GM19468 (cell line): ENCODE results near the gene SDCCAG8.

Experiments used
- ATAC-seq: cut with Tn5 transposase; IDR thresholded peaks from one replicate; pipeline ENCODE4 v1.9.1; 2021; ENCODE audit warnings: mild to moderate bottlenecking, moderate library complexity, moderate number of reproducible peaks; ENCODE audit not compliant: unreplicated experiment; ENCODE audit errors: extremely low read depth

SDCCAG8 gene

GRCh38 chr1:243413431-243414151 is 157.8 kb downstream of the SDCCAG8 start:
- peak; percentile 82 for ATAC-seq

GRCh38 chr1:243414152-243414494 is 158.3 kb downstream of the SDCCAG8 start:
- ATAC-seq: no peak

- ATAC-seq: no peak
These were observed 160.0 kb downstream of the SDCCAG8 start for GRCh38 chr1:243415663-243416408.

GRCh38 chr1:243416495-243416894 is 160.7 kb downstream of the SDCCAG8 start:
- no peak for ATAC-seq

DNA sequence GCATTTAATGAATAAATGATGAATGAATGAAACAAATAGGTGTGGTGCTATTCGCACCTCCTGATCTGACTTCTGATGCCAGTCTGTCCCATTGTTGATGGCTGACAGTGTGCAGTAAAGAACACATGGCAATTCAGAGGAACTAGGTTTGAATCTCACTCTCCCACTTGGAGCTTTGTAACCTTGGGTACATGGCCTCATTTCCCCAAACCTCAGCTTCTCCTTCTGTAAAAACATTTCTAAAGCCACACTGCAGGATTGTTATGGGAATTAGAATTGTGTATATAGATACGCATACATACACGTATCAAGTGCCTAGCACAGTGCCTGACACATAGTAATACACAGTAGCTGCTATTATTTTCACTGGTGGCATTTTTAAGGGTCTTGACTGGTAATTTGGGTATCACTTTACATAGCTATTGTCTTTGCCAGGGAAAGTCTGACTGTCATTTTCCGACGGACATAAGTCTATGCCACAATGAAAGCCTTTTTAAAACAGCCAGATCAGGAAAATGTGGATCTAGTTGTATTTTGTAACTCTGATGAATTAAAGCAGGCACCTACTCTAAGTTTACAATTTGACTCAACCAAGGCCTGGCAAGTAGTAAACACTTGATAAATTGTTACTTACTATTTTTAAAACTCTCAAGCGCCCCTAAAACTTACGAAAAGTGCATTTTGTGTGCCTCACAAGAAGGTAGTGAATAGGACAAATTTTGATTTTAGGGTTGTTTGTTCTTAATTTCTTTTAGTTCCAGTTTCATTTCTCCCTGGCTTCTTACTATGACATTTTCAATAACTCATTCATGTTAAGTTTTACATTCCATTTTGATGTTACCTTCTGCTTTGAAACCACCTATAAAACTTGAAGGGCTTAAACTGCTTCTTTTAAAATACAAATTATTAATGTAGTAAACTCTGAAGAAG is 164.4 kb downstream of the SDCCAG8 start:
- no peak for ATAC-seq

GRCh38 chr1:243420946-243421685 is 165.3 kb downstream of the SDCCAG8 start:
- no peak for ATAC-seq

DNA sequence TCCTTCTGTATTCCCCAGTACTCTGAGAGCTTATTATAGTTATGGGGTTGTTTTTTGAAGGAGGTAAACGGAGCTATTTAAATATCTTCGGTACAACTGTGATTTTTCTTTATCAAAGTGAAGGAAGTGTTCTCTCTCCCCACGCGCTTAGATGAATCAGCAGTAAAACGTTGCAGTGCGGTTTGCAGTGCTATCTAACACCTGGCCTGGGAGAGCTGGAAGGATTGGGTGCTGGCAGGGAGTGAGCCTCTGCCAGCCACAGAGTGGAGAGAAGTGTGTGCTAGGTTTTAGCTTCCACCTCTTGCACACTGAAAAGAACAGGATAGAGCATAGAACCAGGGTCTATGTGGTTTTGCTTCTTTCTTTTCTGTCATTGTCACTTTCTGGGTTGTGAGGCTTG is 165.9 kb downstream of the SDCCAG8 start:
- peak; percentile 86 for ATAC-seq

- no peak for ATAC-seq
These were observed 166.5 kb downstream of the SDCCAG8 start for GRCh38 chr1:243422362-243422761.

DNA sequence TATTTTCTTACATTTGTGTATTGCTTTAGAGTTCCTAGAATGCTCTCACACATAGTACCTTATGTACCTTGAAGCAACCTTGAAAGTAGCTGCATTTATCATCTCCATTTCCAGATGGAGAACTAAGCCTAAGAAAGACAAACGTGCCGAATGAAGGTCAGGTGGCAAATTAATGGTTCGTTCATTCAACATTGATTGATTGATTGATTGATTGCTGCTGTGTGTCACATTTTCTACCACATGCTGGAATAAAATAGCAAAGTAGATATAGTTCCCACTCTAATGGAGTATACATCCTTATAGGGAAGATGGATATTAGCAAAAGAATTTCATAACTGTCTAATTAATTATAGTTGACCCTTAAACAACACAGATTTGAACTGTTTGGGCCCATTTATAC is 172.2 kb downstream of the SDCCAG8 start:
- ATAC-seq: no peak

DNA sequence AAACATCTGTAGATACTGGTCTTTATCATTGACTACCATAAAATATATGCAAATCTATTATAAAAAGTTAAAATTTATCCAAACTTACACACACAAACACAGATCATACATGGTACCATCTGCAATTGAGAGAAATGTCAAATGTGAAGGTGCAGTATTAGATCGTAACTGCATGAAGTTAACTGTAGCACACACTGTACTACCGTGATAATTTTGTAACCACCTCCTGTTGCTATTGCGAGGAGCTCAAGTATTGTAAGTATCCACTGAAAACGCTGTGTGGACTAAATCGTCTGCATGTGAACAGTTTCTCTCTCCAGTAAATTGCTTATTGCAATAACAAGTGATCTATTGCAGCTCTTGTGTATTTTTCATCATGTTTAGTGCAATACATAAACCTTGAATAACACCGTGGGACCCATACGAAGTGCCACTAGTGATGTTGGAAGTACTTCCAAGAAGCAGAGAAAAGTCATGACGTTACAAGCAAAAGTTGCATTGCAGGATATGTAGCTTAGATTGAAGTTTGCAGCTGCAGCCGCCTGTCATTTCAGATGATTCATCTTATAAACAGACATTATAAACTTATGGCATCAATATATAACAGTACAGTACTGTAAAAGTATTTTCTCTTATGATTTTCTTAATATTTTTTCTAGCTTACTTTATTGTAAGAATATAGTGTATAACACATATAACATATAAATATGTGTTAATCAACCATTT is 172.9 kb downstream of the SDCCAG8 start:
- no peak for ATAC-seq

GRCh38 chr1:243431591-243431990 is 175.8 kb downstream of the SDCCAG8 start:
- ATAC-seq: no peak

GRCh38 chr1:243432136-243432535 is 176.3 kb downstream of the SDCCAG8 start:
- ATAC-seq: no peak

GRCh38 chr1:243433737-243434370 is 178.0 kb downstream of the SDCCAG8 start:
- ATAC-seq: no peak

- no peak for ATAC-seq
These were observed 178.8 kb downstream of the SDCCAG8 start for GRCh38 chr1:243434594-243434993.

DNA sequence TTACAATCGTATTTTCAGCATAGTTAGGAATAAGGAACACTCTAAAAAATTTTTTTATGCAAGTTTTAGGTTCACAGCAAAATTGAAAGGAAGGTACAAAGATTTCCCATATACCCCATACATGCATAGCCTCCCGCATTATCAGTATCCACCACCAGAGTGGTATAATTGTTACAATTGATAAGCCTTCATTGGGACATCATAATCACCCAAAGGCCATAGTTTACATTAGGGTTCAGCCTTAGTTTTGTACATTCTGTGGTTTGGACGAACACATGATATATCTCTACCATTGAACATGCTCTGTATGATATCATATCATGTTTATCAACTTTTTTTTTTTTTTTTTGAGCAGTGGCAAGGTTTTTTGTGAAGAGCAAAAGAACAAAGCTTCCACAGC is 180.0 kb downstream of the SDCCAG8 start:
- ATAC-seq: no peak

DNA sequence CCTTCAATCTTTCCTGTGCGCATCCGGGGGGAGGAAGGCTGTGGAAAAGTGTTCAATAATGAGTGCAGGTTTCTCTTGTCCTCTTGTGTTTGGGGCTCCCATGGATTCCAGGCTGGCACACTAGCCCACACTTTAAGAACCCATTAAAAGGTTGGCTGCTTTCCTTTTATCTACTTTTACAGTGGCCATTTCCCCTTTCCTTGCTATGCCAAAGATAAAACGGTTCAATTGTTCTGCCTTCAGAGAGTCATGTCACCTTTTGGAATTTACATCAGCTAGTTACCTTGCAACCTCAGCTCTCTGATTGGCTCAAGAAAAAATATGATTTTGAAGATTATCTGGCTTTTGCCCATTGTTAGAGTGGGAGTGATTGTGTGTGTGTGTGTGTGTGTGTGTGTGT is 182.3 kb downstream of the SDCCAG8 start:
- ATAC-seq: no peak

DNA sequence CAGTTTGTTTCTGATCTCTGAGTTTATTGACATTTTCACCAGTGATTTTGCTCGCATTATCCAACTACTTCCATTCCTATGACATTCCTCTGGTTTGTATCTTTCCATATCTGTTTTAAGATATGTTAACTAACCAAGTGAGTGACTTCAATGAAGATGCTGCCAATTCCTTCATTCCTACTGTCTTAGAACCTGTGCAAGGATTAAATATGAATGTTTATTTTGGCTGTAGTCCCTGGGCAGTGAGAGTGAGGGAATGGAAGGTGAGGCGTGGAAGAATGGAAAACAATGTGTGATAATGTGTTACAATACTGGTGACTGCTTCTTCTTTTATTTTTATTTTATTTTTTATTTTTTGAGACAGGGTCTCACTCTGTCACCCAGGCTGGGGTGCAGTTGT is 183.0 kb downstream of the SDCCAG8 start:
- ATAC-seq: no peak

GRCh38 chr1:243440406-243440805 is 184.6 kb downstream of the SDCCAG8 start:
- ATAC-seq: no peak

DNA sequence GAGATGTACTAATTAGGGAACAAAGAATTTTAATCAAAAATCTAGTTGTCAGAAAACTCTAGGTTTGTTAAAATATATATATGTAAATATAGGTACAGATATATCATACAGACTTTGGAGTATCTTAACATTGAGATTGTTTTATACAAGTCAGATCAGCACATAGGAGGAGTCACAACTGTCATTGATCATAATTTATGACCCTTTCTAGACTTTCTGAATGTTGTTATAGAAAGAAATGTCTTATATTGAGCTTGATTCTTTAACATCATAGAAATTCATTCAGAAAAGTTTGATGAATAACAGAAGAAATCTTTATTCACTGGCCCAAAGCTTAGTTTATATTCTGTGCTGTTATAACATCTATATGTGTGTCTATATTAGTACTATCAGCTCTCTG is 185.8 kb downstream of the SDCCAG8 start:
- no peak for ATAC-seq
